SIG-M5 treated with dmso at 0.1 percent for 504 hours (cell line): ENCODE measurements around the gene ATP6V0B.

Experiments used
- DNase-seq: peaks from one replicate; lab custom pipeline; 2025; ENCODE audit not compliant: unreplicated experiment; lab: John Stamatoyannopoulos, UW

ATP6V0B gene

GRCh38 chr1:43982808-43983207, 8.0 kb downstream of the ATP6V0B start:
- peak; percentile 21 for DNase-seq

DNA sequence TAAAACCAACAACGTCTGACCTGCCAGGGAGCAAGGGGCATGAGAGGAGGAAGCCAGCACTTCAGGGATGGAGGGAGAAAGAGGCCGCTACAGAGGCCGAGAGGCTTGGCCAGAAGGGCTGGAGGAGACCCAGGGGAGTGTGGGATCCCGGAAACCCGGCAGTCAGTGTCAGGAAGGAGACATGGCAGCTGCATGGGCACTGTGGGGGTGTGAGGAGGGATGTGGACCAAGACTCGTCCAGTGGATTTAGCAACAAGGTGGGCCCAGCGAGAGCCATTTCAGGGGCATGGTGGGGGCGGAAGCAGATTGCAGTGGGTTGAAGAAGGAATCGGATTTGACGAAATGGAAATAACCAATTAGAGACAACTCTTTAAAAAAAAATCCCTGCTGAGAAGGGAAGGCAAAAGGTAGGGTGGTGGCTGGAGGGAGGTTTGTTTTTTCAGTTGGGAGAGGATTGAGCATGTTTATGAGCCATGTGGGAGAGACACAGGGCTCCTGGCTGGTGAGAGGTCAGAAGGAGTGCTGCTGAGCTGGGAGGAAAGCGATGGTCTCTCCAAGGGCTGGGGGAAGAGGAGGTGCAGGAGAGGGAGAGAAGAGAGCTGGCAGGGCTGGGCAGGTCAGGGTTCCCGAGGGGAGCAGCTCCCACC, 8.6 kb downstream of the ATP6V0B start:
- DNase-seq = no peak

GRCh38 chr1:43984855-43985254, 10.1 kb downstream of the ATP6V0B start:
- no peak for DNase-seq

- DNase-seq = no peak
These were observed 11.3 kb downstream of the ATP6V0B start for GRCh38 chr1:43985984-43986595.

GRCh38 chr1:43986712-43987111, 12.0 kb downstream of the ATP6V0B start:
- DNase-seq = no peak

DNA sequence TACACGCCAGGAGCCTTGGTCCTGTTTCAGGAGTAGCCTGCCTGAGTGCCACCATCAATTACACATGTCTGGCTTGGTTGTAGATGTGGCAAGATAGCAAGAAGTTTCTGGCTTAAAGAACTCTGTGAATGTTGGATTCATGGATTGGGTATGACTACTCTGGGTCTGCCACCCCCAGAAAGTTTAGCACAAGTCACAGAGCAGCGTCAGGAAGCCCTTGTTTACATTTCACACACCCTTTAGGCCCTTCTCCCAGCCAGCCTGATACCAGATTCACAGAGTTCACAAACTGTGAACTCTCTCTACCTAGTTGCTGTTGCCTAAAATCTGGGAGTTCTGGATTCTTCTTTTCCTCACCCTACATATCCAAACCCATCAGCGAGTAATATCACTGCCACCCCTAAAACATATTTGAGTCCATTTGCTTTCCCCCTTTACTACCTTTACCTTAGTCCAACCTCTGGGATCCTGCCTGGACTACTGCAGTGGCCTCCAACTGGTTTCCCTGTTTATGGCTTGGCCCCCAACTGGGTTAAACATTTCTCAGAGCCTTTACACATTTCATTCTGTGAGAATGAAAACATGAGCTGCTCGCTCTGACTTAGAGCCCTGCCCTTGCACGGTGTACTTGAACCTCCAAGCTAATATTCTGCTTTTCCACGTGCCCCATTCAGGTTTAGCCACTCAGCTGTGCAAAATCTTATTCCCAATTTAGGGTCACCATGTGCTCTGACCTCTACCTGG, 12.6 kb downstream of the ATP6V0B start:
- no peak for DNase-seq

DNA sequence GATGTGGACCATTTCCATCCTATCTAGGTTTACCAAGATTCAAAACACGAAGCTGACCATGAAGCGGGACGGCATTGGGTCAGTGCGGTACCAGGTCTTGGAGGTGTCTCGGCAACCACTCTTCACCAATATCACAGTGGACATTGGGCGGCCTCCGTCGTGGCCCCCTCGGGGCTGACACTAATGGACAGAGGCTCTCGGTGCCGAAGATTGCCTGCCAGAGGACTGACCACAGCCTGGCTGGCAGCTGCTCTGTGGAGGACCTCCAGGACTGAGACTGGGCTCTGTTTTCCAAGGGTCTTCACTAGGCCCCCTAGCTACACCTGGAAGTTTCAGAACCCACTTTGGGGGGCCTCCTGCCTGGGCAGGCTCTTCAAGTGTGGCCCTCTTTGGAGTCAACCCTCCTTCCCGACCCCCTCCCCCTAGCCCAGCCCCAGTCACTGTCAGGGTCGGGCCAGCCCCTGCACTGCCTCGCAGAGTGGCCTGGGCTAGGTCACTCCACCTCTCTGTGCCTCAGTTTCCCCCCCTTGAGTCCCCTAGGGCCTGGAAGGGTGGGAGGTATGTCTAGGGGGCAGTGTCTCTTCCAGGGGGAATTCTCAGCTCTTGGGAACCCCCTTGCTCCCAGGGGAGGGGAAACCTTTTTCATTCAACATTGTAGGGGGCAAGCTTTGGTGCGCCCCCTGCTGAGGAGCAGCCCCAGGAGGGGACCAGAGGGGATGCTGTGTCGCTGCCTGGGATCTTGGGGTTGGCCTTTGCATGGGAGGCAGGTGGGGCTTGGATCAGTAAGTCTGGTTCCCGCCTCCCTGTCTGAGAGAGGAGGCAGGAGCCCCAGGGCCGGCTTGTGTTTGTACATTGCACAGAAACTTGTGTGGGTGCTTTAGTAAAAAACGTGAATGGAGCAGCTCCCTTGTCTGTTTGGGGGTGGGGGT, 15.8 kb downstream of the ATP6V0B start:
- DNase-seq = no peak

GRCh38 chr1:43991200-43991475, 16.4 kb downstream of the ATP6V0B start:
- no peak for DNase-seq

- DNase-seq = peak; percentile 83
These were observed 16.9 kb downstream of the ATP6V0B start, which contains the start of gene CCDC24 for GRCh38 chr1:43991476-43992231. TSS of gene CCDC24 (plus strand) at chr1:43991599. CDS start at chr1:43991879, 280 bp downstream.

DNA sequence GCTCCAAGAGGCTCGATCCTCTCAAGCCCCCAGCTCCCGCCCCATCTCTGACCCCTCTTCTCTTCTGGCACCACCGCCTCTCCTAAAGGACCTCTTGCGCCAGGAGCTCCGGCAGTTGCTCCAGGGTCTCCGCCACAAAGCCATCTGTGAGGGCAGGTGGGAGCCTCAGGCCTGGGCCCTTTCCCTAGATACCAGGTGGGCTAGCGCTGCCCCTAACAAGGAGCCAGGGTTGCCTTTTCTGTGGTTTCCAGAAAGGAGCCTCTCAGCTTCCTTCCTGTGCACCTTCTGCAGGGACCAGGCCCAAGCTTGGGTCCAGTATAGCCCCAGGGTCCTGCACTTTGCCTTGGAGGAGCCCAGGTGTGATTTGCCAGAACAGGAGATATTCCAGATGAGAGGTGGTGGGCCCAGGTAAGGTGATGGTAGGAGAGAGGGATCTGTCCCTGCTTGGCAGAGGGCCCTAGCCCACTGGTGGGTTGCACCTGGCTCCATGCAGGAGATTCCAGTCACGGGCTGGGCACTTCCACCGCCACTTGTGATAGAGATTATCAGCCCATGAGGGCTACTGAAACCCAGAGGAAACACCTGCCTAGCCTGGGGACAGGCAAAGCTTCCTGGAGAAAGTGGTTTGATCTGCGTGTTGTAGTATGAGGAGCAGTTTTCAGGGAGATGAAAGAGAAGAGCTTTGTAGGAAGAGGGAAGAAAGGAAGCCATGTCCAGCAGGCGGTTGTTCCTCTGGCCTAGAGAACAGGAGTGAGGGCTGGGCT, 17.7 kb downstream of the ATP6V0B start:
- no peak for DNase-seq

DNA sequence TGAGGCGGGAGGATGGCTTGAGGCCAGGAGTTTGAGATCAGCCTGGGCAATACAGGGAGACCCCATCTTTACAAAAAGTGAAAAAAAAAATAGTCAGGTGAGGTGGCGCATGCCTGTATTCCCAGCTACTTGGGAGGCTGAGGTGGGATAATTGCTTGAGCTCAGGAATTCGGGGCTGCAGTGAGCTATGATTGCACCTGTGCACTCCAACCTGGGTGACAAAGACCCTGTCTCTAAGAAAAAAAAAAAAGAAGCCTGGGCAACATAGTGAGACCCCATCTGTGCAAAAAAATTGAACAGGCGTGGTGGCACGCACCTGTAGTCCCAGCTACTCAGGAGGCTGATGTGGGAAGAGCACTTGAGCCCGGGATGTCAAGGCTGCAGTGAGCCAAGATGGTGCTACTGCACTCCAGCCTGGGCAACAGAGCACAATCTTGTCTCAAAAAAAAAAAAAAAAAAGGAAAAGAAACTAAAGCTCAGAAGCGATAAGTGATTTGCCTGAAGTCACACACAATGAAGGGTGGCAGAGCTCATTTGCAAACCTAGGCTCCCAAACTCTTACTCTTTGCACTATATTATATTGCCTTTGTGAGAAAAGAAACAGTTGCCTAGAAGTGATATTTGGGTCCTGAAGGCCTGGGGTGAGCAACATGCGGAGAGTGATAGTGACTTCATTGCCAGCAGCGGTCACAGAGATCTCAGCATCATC, 18.6 kb downstream of the ATP6V0B start:
- DNase-seq = no peak

DNA sequence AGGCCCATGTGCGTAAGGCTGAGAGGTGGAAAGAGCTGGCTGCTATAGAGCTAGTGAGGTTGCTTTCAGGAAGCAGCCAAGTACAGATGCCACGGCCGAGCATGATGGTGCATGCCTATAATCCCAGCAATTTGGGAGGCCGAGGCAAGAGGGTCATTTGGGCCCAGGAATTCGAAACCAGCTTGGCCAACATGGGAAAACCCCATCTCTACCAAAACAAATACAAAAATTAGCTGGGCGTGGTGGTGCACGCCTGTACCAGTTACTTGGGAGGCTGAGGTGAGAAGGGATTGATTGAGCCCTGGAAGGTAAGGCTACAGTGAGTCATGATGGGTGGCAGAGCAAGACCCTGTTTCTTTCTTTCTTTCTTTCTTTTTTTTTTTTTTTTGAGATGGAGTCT, 19.3 kb downstream of the ATP6V0B start:
- no peak for DNase-seq

DNA sequence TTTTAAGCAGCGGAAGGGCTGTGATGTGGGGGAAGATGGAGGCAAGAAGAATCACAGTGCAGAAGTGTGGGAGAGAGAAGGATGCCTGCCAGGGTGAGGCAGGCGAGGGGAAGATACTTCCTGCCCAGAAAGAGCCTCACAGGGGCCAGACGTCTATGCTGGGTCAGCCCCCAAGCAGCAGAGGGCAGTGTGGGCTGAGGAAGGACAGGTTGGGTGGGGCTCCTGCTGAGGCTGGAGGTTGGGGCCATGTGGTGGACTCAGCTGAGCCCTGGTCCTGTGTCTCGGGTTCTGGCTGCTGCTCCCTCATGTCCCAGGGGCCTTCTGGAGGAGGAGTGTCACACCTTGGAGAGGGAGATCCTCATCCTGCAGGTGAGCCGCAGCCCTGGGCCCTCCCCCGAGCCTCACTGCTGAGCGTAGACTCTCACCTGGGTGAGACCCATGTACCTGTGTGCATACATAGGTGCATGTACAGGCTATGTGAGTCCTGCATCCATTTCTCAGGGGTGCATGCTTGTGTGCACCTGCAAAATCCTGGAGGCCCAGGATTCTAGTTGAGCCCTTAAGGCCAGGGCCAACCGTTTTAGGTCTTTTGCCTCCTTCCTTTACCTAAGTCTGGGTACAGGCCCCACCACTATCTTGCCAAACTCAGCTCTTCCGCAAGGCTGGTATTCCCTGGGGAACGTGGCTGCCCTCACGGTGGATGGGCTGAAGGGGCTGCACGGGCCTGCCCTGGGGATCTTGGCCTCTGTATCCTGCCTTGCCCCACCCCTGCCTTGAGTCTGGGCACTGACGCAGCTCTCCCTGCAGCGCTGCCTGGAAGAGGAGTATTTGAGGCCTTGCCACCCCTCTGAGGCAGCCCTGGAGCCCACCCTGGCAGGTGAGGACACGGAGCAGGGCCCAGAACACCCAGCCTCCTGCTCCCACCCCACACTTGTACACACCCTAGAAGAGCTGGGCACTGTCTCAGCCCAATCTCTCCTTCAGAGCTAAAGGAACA, 20.3 kb downstream of the ATP6V0B start:
- DNase-seq = peak; percentile 19

DNA sequence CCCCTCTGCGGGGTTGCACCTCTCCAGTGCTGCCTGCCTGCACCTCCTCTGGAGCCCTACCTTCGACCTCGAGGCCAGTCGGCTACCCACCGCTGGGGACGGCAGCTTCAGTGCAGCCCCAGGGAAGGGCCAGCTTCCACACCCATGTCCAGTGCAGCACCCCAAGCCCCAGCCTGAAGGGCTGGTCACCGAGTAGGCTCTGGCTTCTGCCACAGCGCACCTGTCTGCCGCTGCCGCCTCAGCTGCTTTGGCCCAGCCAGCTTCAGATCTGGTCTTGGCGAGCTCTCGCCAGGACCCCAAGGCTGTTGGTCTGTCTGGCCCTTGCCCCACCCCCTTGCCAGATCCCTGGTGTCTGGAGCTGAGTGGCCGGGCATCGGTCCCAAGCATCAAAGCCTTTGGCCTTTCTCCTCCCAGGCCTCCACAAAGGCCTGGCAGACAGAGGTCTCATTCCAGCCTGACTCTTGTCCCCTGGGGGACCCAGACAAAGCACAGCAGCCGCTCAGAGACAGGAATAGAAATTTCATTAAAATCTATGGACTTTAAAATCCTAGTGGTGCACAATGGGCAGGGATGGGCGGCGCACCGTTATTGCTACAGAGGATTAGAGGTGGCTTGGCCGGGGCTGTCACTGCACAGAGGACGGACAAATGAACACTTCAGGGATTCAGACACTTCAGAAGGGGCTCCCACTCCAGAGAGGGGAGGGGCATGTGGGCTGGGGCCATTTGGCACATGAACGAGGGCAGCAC, 21.4 kb downstream of the ATP6V0B start:
- no peak for DNase-seq

GRCh38 chr1:43996733-43997115, 22.0 kb downstream of the ATP6V0B start:
- DNase-seq = no peak

DNA sequence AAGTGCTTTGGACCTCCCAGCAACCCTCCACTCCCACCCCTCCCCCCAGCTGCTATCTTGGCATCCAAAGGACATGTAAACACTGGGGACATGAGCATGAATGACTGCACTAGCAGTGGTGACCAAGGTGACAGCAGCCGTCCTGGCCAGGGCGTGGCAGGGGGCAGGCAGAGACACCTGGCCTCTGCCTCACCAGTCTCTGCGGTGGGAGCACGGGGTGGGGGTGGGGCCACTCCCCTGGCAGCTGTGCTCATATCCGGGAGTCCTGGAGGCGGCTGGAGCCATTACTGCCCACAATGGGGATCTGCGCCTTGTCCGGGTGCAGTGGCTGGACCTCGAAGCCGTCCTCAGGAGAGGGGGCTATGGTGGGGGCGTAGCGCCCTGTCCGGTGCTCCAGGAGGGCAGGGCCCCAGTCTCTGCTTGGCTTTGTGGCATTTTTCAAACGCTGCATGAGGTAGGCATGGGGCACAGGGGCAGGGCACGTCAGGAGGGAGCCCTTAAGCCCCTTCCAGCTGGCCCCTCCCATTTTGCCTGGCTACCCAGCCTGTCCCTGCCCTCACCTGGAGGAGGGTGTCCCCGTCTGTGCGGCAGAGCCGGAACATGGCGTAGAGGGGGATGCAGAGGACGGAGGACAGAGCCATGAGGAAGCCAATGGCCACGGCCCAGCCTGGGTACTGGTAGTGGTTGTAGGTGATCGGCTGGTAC, 22.7 kb downstream of the ATP6V0B start:
- no peak for DNase-seq

GRCh38 chr1:43998000-43998378, 23.2 kb downstream of the ATP6V0B start:
- no peak for DNase-seq
